Stimulated activated CD8-positive, alpha-beta memory T cell treated with anti-CD3 and anti-CD28 coated beads, Interleukin-7, amount 100 ng/mL, for 48 hours (primary cell): Measurements from ENCODE around the gene TPCN2.

Source experiments
- DNase-seq, 2 donors: peaks; one replicate each; pipeline ENCODE4 v3.0.0-alpha.2; 2020; ENCODE audit warnings: low read depth in 1 of 2; ENCODE audit errors: extremely low read depth in 1 of 2

Gene TPCN2

GRCh38 chr11:69108030-69108429 lies 59.3 kb downstream of the TPCN2 start:
- no peak for DNase-seq

- DNase-seq = no peak
Measured at GRCh38 chr11:69108559-69108958, 59.8 kb downstream of the TPCN2 start.

GRCh38 chr11:69109101-69109500 lies 60.4 kb downstream of the TPCN2 start:
- DNase-seq = no peak

- no peak for DNase-seq
Measured at GRCh38 chr11:69110451-69110850, 61.7 kb downstream of the TPCN2 start.

GRCh38 chr11:69111624-69112542 lies 63.2 kb downstream of the TPCN2 start:
- no peak for DNase-seq

GRCh38 chr11:69113226-69113625 lies 64.5 kb downstream of the TPCN2 start:
- DNase-seq = no peak

GRCh38 chr11:69113646-69114340 lies 65.1 kb downstream of the TPCN2 start:
- no peak for DNase-seq

- DNase-seq = no peak
Measured at GRCh38 chr11:69114362-69114761, 65.6 kb downstream of the TPCN2 start.

GRCh38 chr11:69114811-69115523 lies 66.2 kb downstream of the TPCN2 start:
- no peak for DNase-seq

- DNase-seq = no peak
Measured at GRCh38 chr11:69115586-69116560, 67.1 kb downstream of the TPCN2 start.

- no peak for DNase-seq
Measured at GRCh38 chr11:69116671-69117070, 67.9 kb downstream of the TPCN2 start.

GRCh38 chr11:69119190-69119589 lies 70.5 kb downstream of the TPCN2 start:
- DNase-seq = no peak

- no peak for DNase-seq
Measured at GRCh38 chr11:69120096-69120875, 71.6 kb downstream of the TPCN2 start.

- no peak for DNase-seq
Measured at GRCh38 chr11:69121021-69121420, 72.3 kb downstream of the TPCN2 start.

GRCh38 chr11:69121621-69122325 lies 73.0 kb downstream of the TPCN2 start:
- DNase-seq = no peak

GRCh38 chr11:69122326-69122629 lies 73.5 kb downstream of the TPCN2 start:
- no peak for DNase-seq

GRCh38 chr11:69122630-69123431 lies 74.1 kb downstream of the TPCN2 start:
- DNase-seq = peak; percentile 56 to 82
